ENCODE results near the gene METTL2B.
"Not testable (repeated sequence)": the region's sequence is repeated elsewhere in the genome, so short reads cannot be mapped to it uniquely, and the experiment has no call there.

METTL2B gene

GRCh38 chr7:128523226-128523931 lies 46.8 kb downstream of the METTL2B start:
- not testable (repeated sequence) for H3K4me3 ChIP-seq (ENCODE audit: insufficient read depth, low read depth, low read length, poor library complexity, severe bottlenecking); H3K4me1 ChIP-seq (ENCODE audit: control insufficient read depth, insufficient read depth, low read length, poor library complexity, severe bottlenecking); H3K27ac ChIP-seq (ENCODE audit: insufficient read depth, low read length, poor library complexity, severe bottlenecking); H3K9me3 ChIP-seq (ENCODE audit: control insufficient read depth, low read length); H3K36me3 ChIP-seq (ENCODE audit: control insufficient read depth, insufficient read depth, low read length); H3K27me3 ChIP-seq (replicated peaks; ENCODE audit: control insufficient read depth, insufficient read depth, low read length, poor library complexity, severe bottlenecking)
- peak; percentile 65 to 75 (median 67) for DNase-seq

GRCh38 chr7:128523932-128524524 lies 47.5 kb downstream of the METTL2B start:
- H3K36me3 ChIP-seq (ENCODE audit: control insufficient read depth, insufficient read depth, low read length); H3K27me3 ChIP-seq (replicated peaks; ENCODE audit: control insufficient read depth, insufficient read depth, low read length, poor library complexity, severe bottlenecking); H3K4me1 ChIP-seq (ENCODE audit: control insufficient read depth, insufficient read depth, low read length, poor library complexity, severe bottlenecking); H3K4me3 ChIP-seq (ENCODE audit: insufficient read depth, low read depth, low read length, poor library complexity, severe bottlenecking); H3K9me3 ChIP-seq (ENCODE audit: control insufficient read depth, low read length); H3K27ac ChIP-seq (ENCODE audit: insufficient read depth, low read length, poor library complexity, severe bottlenecking); DNase-seq: not testable (repeated sequence)

- H3K27me3 ChIP-seq (replicated peaks; ENCODE audit: control insufficient read depth, insufficient read depth, low read length, poor library complexity, severe bottlenecking); DNase-seq; H3K9me3 ChIP-seq (ENCODE audit: control insufficient read depth, low read length); H3K4me3 ChIP-seq (ENCODE audit: insufficient read depth, low read depth, low read length, poor library complexity, severe bottlenecking); H3K4me1 ChIP-seq (ENCODE audit: control insufficient read depth, insufficient read depth, low read length, poor library complexity, severe bottlenecking); H3K27ac ChIP-seq (ENCODE audit: insufficient read depth, low read length, poor library complexity, severe bottlenecking); H3K36me3 ChIP-seq (ENCODE audit: control insufficient read depth, insufficient read depth, low read length): not testable (repeated sequence)
Observed at GRCh38 chr7:128525584-128525983, 49.0 kb downstream of the METTL2B start.

- H3K27ac ChIP-seq (ENCODE audit: insufficient read depth, low read length, poor library complexity, severe bottlenecking): not testable (repeated sequence)
Observed at GRCh38 chr7:128526062-128526466, 49.5 kb downstream of the METTL2B start.

GRCh38 chr7:128529191-128529590 lies 52.6 kb downstream of the METTL2B start:
- not testable (repeated sequence) for DNase-seq; H3K27ac ChIP-seq (ENCODE audit: insufficient read depth, low read length, poor library complexity, severe bottlenecking); H3K9me3 ChIP-seq (ENCODE audit: control insufficient read depth, low read length); H3K27me3 ChIP-seq (replicated peaks; ENCODE audit: control insufficient read depth, insufficient read depth, low read length, poor library complexity, severe bottlenecking); H3K36me3 ChIP-seq (ENCODE audit: control insufficient read depth, insufficient read depth, low read length); H3K4me3 ChIP-seq (ENCODE audit: insufficient read depth, low read depth, low read length, poor library complexity, severe bottlenecking)
- H3K4me1 ChIP-seq (ENCODE audit: control insufficient read depth, insufficient read depth, low read length, poor library complexity, severe bottlenecking): peaks cover 11% of the 10 kb centered on the region

More at GRCh38 chr7:128526062-128526466, 49.5 kb downstream of the METTL2B start:
- not testable (repeated sequence) for H3K27me3 ChIP-seq (replicated peaks; ENCODE audit: control insufficient read depth, insufficient read depth, low read length, poor library complexity, severe bottlenecking); H3K36me3 ChIP-seq (ENCODE audit: control insufficient read depth, insufficient read depth, low read length); H3K9me3 ChIP-seq (ENCODE audit: control insufficient read depth, low read length); H3K4me1 ChIP-seq (ENCODE audit: control insufficient read depth, insufficient read depth, low read length, poor library complexity, severe bottlenecking); H3K4me3 ChIP-seq (ENCODE audit: insufficient read depth, low read depth, low read length, poor library complexity, severe bottlenecking); DNase-seq

GRCh38 chr7:128530121-128530854 lies 53.7 kb downstream of the METTL2B start:
- peak overlapping the region; percentile 57 for H3K4me3 ChIP-seq (ENCODE audit: insufficient read depth, low read depth, low read length, poor library complexity, severe bottlenecking)

GRCh38 chr7:128530855-128531104 lies 54.2 kb downstream of the METTL2B start:
- no peaks in the 10 kb centered on the region for H3K36me3 ChIP-seq (ENCODE audit: control insufficient read depth, insufficient read depth, low read length)
- H3K4me1 ChIP-seq (ENCODE audit: control insufficient read depth, insufficient read depth, low read length, poor library complexity, severe bottlenecking): peaks cover 11% of the 10 kb centered on the region
- no peaks in the 10 kb centered on the region for H3K27me3 ChIP-seq (replicated peaks; ENCODE audit: control insufficient read depth, insufficient read depth, low read length, poor library complexity, severe bottlenecking)
- H3K27ac ChIP-seq (ENCODE audit: insufficient read depth, low read length, poor library complexity, severe bottlenecking): peak overlapping the region; percentile 91
- H3K9me3 ChIP-seq (ENCODE audit: control insufficient read depth, low read length): no peaks in the 10 kb centered on the region
- DNase-seq: peak in 1 of 3 donors; percentile 16
- H3K4me3 ChIP-seq (ENCODE audit: insufficient read depth, low read depth, low read length, poor library complexity, severe bottlenecking): peak overlapping the region; percentile 57

More at GRCh38 chr7:128530121-128530854, 53.7 kb downstream of the METTL2B start:
- H3K9me3 ChIP-seq (ENCODE audit: control insufficient read depth, low read length); H3K36me3 ChIP-seq (ENCODE audit: control insufficient read depth, insufficient read depth, low read length); H3K27me3 ChIP-seq (replicated peaks; ENCODE audit: control insufficient read depth, insufficient read depth, low read length, poor library complexity, severe bottlenecking): not testable (repeated sequence)
- Histone ChIP-seq H3K27ac (ENCODE audit: insufficient read depth, low read length, poor library complexity, severe bottlenecking) (peak overlapping the region; percentile 91), H3K4me1 (ENCODE audit: control insufficient read depth, insufficient read depth, low read length, poor library complexity, severe bottlenecking) (peaks cover 11% of the 10 kb centered on the region)
- peak; percentile 31 to 47 (median 37) for DNase-seq

GRCh38 chr7:128531105-128531954 lies 54.8 kb downstream of the METTL2B start:
- peak overlapping the region; percentile 91 for H3K27ac ChIP-seq (ENCODE audit: insufficient read depth, low read length, poor library complexity, severe bottlenecking)
- peak overlapping the region; percentile 57 for H3K4me3 ChIP-seq (ENCODE audit: insufficient read depth, low read depth, low read length, poor library complexity, severe bottlenecking)
- not testable (repeated sequence) for H3K9me3 ChIP-seq (ENCODE audit: control insufficient read depth, low read length); H3K27me3 ChIP-seq (replicated peaks; ENCODE audit: control insufficient read depth, insufficient read depth, low read length, poor library complexity, severe bottlenecking); H3K36me3 ChIP-seq (ENCODE audit: control insufficient read depth, insufficient read depth, low read length)
- peak; percentile 64 to 73 (median 71) for DNase-seq
- H3K4me1 ChIP-seq (ENCODE audit: control insufficient read depth, insufficient read depth, low read length, poor library complexity, severe bottlenecking): peaks cover 11% of the 10 kb centered on the region

GRCh38 chr7:128531955-128532478 lies 55.5 kb downstream of the METTL2B start:
- Histone ChIP-seq H3K27ac (ENCODE audit: insufficient read depth, low read length, poor library complexity, severe bottlenecking) (peak overlapping the region; percentile 91), H3K4me1 (ENCODE audit: control insufficient read depth, insufficient read depth, low read length, poor library complexity, severe bottlenecking) (peaks cover 11% of the 10 kb centered on the region), H3K4me3 (ENCODE audit: insufficient read depth, low read depth, low read length, poor library complexity, severe bottlenecking) (peak overlapping the region; percentile 57)
- H3K27me3 ChIP-seq (replicated peaks; ENCODE audit: control insufficient read depth, insufficient read depth, low read length, poor library complexity, severe bottlenecking); H3K9me3 ChIP-seq (ENCODE audit: control insufficient read depth, low read length); H3K36me3 ChIP-seq (ENCODE audit: control insufficient read depth, insufficient read depth, low read length): not testable (repeated sequence)
- peak; percentile 4 to 16 (median 10) for DNase-seq

Measured in effector memory CD4-positive, alpha-beta T cell (primary cell).